ENCODE data around the gene PIK3R6.

DNA sequence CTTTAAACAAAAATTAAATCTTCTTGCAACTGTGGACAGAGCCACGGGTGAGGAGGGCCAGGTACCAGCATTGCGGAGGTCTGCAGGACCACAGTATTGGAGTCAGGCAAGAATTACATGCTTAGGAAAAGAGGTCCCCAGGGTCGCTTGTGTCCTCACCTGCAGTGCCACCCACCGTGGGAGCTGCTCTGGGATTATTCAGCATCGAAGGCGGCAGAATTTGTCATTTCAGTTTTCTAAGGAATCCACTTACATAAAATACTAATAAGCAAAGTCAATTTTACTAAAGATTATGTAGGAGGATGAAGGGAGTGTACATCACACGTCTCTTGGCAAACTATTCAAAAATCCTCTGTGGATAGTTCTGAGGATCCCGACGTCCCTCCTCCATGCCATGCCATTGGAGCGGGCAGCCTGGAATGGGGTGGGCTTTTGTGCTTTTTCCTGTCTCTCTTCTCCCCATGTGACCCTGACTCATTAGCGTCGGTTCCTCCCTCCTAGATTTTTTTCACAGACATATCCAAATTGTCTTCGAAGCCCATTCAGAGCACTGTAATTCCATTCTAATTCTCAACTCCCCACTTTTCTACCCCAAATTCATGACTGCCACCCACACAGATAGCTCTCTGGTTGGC, 3.0 kb upstream of the PIK3R6 start:
- TF ChIP-seq REST (IDR thresholded peaks at IDR 0.05; ENCODE audit: low read depth, low read length) = no peak
- no peak for TF ChIP-seq YY1 (IDR thresholded peaks at IDR 0.05; ENCODE audit: low read depth)
- no peak for TF ChIP-seq CTCF (IDR thresholded peaks at IDR 0.05)
- no peak for TF ChIP-seq TAF1 (IDR thresholded peaks at IDR 0.05; ENCODE audit: borderline replicate concordance, low read depth, low read length)
- TF ChIP-seq POLR2AphosphoS5 (IDR thresholded peaks at IDR 0.05; ENCODE audit: low read depth, low read length) = no peak
- TF ChIP-seq, protein P1, sequence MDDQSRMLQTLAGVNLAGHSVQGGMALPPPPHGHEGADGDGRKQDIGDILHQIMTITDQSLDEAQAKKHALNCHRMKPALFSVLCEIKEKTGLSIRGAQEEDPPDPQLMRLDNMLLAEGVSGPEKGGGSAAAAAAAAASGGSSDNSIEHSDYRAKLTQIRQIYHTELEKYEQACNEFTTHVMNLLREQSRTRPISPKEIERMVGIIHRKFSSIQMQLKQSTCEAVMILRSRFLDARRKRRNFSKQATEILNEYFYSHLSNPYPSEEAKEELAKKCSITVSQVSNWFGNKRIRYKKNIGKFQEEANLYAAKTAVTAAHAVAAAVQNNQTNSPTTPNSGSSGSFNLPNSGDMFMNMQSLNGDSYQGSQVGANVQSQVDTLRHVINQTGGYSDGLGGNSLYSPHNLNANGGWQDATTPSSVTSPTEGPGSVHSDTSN (IDR thresholded peaks at IDR 0.05) = no peak
- TF ChIP-seq RFX5 (IDR thresholded peaks at IDR 0.05; ENCODE audit: low read length) = no peak
- TF ChIP-seq GABPA (IDR thresholded peaks at IDR 0.05; ENCODE audit: low read depth) = no peak
- TF ChIP-seq FOXM1 (IDR thresholded peaks at IDR 0.05; ENCODE audit: low read depth) = no peak
- TF ChIP-seq, protein P2, sequence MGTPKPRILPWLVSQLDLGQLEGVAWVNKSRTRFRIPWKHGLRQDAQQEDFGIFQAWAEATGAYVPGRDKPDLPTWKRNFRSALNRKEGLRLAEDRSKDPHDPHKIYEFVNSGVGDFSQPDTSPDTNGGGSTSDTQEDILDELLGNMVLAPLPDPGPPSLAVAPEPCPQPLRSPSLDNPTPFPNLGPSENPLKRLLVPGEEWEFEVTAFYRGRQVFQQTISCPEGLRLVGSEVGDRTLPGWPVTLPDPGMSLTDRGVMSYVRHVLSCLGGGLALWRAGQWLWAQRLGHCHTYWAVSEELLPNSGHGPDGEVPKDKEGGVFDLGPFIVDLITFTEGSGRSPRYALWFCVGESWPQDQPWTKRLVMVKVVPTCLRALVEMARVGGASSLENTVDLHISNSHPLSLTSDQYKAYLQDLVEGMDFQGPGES (IDR thresholded peaks at IDR 0.05; ENCODE audit: low read depth, low read length) = no peak
- no peak for TF ChIP-seq JUND (IDR thresholded peaks at IDR 0.05)
- TF ChIP-seq MEF2A (IDR thresholded peaks at IDR 0.05; ENCODE audit: borderline replicate concordance, low read depth) = no peak
- TF ChIP-seq RAD21 (IDR thresholded peaks at IDR 0.05; ENCODE audit: low read length) = no peak
- no peak for TF ChIP-seq EZH2phosphoT487 (IDR thresholded peaks at IDR 0.05; ENCODE audit: borderline replicate concordance, low read depth)
